ENCODE data around the gene PCGF2.

Gene PCGF2

GRCh38 chr17:38751144-38751807 is 3.1 kb upstream of the PCGF2 start:
- no peak for DNase-seq

- DNase-seq, result peak; percentile 59
Observed at GRCh38 chr17:38750312-38751121, 2.4 kb upstream of the PCGF2 start.

GRCh38 chr17:38750044-38750311 is 1.8 kb upstream of the PCGF2 start:
- DNase-seq, result no peak

- DNase-seq, result peak; percentile 48
Observed at GRCh38 chr17:38749223-38750043, 1.3 kb upstream of the PCGF2 start.

- DNase-seq, result no peak
Observed at GRCh38 chr17:38748892-38749222, 721 bp upstream of the PCGF2 start.

- DNase-seq, result no peak
Observed at GRCh38 chr17:38747463-38748148, 530 bp downstream of the PCGF2 start.

GRCh38 chr17:38746849-38747462 is 1.2 kb downstream of the PCGF2 start:
- DNase-seq, result no peak

GRCh38 chr17:38746004-38746848 is 1.9 kb downstream of the PCGF2 start:
- no peak for DNase-seq

GRCh38 chr17:38745545-38745944 is 2.6 kb downstream of the PCGF2 start:
- DNase-seq, result no peak

- DNase-seq, result no peak
Observed at GRCh38 chr17:38743556-38744171, 4.5 kb downstream of the PCGF2 start.

- DNase-seq, result no peak
Observed at GRCh38 chr17:38742411-38743308, 5.5 kb downstream of the PCGF2 start.

GRCh38 chr17:38741921-38742410 is 6.2 kb downstream of the PCGF2 start:
- DNase-seq, result no peak

- no peak for DNase-seq
Observed at GRCh38 chr17:38741461-38741860, 6.7 kb downstream of the PCGF2 start.

GRCh38 chr17:38740806-38741205 is 7.3 kb downstream of the PCGF2 start:
- no peak for DNase-seq

- DNase-seq, result no peak
Observed at GRCh38 chr17:38740044-38740443, 8.1 kb downstream of the PCGF2 start.

- DNase-seq, result no peak
Observed at GRCh38 chr17:38739305-38739704, 8.8 kb downstream of the PCGF2 start.

GRCh38 chr17:38738686-38739085 is 9.4 kb downstream of the PCGF2 start:
- DNase-seq, result no peak

- DNase-seq, result no peak
Observed at GRCh38 chr17:38738007-38738662, 10.0 kb downstream of the PCGF2 start.

GRCh38 chr17:38735161-38735997 is 12.8 kb downstream of the PCGF2 start:
- DNase-seq, result peak; percentile 75
